NCI-H446 (cell line): ENCODE results near the gene CDH23.

Experiments
- DNase-seq, 2 experiments: peaks; one replicate each; lab custom pipeline; 2025; lab: John Stamatoyannopoulos, UW

Gene CDH23

GRCh38 chr10:71486484-71487114 is 89.9 kb downstream of the CDH23 start:
- DNase-seq, result no peak

- no peak for DNase-seq
These were observed 91.0 kb downstream of the CDH23 start for GRCh38 chr10:71487726-71488125.

DNA sequence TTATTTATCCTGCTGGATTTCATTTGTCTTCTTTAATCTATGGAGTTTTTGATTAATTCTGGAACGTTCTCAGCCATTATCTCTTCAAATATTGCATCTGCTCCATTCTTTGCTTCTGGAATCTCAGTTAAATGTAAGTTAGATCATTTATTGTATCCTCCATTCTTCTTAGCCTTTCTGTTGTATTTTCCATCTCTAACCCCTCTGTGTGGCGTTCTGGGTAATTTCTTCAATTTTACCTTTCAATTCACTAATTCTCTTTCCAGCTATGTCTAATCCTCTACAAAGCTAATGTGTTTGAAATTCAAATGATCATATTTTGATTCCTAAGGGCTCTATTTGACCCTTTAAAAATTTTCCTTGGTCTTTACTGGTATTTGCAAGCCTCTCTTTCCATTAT is 92.4 kb downstream of the CDH23 start:
- DNase-seq, result no peak

DNA sequence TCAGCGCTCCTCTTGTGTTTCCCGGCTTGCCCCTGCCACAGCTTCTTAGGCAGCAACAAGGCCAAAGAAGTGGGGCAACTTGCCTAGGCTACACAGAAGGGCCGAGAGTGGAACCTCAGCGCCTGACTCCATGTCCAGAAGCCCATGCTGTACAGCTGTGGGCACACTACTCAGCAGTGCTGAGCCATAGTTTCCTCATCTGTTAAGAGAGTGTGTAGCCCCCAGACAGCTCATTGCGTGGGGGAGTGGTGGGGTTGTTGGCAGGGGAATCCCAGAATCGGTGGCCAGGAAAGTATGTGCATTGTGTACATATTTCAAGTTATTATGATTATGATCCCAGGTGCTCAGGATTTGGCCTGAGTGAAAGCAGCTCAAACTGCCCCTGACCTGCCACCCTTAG is 96.2 kb downstream of the CDH23 start:
- DNase-seq, result no peak

GRCh38 chr10:71493741-71494140 is 97.0 kb downstream of the CDH23 start:
- DNase-seq, result no peak

GRCh38 chr10:71494476-71494875 is 97.8 kb downstream of the CDH23 start:
- DNase-seq, result no peak

DNA sequence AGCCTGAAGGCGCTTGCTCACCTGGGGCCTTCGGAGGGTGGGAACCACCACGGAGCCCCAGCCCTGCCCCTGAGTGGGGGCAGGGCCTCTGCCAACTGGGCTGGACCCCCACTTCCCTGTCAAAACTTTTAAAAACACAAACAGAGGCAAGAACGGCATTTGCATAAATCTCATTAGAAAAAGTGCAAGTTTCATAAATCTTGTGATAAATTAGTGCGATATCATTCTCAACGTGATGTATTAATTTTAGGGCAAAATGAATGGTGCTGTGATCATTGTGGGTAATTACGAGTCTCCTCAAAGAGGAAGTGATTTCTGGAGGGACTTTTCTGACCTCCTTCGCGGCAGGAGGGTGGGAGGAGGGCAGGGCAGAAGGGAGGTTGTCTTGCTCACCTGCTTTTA is 98.3 kb downstream of the CDH23 start:
- no peak for DNase-seq

- DNase-seq, result no peak
These were observed 100.4 kb downstream of the CDH23 start for GRCh38 chr10:71496927-71497762.

GRCh38 chr10:71497763-71498326 is 101.1 kb downstream of the CDH23 start:
- DNase-seq, result no peak

- DNase-seq, result no peak
These were observed 104.7 kb downstream of the CDH23 start for GRCh38 chr10:71501402-71501801.

GRCh38 chr10:71502190-71502589 is 105.5 kb downstream of the CDH23 start:
- DNase-seq, result no peak

- DNase-seq, result no peak
These were observed 106.1 kb downstream of the CDH23 start for GRCh38 chr10:71502851-71503250.

DNA sequence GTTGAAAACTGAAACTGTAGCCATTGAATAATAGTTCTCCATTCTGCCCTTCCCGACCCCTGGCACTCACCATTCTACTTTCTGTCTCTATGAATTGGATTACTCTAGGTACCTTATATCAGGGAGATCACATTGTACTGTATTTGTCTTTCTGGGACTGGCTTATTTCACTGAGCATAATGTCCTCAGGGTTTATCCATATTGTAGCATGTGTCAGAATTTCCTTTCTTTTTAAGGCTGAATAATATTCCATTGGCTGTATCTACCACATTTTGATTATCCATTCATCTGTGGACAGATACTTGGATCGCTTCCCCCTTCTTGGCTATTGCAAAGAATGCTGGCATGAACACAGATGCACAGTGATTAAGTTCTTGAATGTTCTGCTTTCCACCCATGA is 107.4 kb downstream of the CDH23 start:
- DNase-seq, result no peak

- DNase-seq, result no peak
These were observed 107.8 kb downstream of the CDH23 start for GRCh38 chr10:71504570-71504969.

DNA sequence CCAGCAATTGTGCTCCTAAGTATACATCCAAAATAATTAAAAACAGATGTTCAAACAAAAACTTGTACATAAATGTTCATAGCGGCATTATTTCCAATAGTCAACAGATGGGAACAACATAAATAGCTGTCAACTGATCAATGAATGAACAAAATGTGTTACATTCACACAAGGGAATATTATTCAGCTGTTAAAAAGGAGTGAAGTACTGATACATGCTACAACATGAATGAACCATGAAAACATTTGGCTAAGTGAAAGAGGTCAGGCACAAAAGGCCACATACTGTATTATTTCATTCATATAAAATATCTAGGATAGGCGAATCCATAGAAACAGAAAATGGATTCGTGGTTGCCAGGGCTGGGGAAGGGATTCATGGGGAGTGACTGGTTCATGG is 109.1 kb downstream of the CDH23 start:
- no peak for DNase-seq

DNA sequence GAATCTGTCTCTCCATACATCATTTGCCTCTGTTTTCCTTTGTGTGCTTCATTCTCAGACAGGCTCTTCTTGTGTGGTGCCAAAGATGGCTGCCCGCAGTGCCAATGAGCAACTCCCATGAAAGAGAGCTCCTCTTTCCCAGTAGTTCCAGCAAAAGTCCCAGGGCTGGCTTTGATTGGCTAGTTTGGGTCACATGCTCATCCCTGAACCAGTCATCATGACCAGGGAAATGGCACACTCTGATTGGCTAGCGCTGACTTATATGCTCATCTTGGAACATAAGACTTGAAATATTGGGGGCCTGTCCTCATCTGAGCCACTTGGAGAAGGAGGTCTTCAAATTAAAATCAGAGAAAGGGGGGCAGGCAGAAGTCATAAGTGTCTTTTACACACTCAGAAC is 112.7 kb downstream of the CDH23 start:
- no peak for DNase-seq

- DNase-seq, result no peak
These were observed 114.5 kb downstream of the CDH23 start for GRCh38 chr10:71511206-71511605.

DNA sequence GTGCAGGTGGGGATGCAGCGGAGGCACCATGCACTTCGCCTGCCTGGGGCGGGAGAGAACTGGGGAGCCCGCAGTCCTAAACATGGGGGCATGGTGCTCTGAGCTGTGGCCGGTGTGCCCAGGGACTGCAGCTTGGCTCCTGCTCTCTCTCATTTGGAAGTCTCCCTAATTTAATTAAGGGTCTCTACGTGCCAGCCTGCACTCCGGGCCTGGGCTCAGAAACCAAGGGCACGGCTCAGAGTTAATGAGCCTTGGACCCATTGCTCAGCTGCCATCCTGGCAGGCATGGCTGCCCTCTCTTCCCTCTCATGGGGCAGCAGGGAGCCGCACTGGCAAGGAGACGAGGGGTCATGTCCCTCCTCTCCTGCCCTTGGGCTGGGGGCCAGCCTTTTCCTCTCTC is 115.6 kb downstream of the CDH23 start:
- DNase-seq, result peak in 1 of 2 experiments; percentile 57

- no peak for DNase-seq
These were observed 116.2 kb downstream of the CDH23 start for GRCh38 chr10:71512761-71513539.

DNA sequence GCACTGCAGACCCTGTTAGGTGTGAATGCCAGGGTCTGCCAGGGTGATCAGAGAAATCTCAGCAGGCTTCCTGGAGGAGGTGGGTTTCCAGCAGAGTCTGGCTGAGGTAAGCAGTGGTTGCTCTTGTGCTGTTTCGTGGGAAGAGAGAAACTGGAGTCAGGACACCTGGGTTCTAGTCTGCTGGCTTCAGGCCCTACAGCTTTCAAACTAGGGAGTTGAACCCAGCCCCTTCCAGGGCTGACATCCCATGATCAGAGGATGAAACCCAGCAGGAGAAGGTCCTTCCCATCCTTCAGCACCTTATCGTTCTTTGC is 116.8 kb downstream of the CDH23 start:
- DNase-seq, result no peak

DNA sequence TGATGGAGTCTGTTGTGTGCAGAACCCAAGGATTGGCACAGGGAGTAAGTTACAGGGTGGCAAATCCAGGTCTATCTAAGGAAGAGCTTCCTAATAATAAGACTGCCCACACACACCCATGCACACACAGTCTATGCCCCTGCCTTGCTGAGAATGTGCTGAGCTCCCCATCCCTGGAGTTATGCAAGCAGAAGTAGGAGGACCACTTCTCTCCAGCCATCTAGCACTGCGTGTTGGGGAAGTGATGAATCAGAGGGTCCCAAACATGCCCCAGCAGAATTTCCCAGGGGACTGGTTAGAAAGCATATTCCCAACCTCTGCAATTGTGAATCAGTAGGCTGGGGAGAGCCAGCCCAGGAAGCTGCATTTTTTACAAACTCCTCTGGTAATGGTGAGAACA is 117.2 kb downstream of the CDH23 start:
- DNase-seq, result no peak

DNA sequence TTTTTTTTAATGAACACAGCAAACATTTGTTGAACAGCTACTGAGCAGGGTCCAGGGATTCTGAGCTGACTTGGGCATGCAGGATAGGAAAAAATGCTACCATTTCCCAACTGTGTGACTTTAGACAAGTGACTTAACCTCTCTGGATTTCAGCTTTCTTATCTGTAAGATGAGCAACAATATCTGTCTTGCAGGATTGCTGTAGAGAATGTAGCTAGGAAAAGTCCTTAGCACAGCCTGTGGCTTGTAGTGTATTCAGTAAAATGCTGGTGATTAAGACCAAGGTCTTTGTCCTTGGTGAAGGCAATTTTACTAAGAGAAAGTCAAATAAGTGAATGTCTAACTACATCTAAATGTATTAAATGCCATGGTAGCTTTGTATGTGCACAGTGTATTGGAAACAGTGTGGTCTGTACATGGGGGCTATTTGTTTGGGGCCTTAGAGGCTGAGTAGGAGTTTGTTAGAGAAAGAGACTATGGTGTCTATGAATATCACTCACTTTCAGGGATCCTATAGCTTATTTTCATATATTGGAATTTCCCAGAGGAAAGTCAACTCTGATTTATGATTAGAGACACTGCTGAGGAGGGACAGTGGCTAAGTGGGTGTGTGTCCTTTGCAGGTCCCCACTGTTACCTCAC is 118.9 kb downstream of the CDH23 start:
- DNase-seq, result no peak
